Gastroesophageal sphincter (tissue), 4 donors: Measurements from ENCODE around the gene HOXA10. TPM values are rescaled to one million over a fixed set of nuclear protein-coding genes. Genes with fewer than 3 reads are reported as not detected.

ENCODE experiments used
- ATAC-seq: fragments of 150-250 bp; one replicate; pipeline ENCODE4 v1.9.1; 2016; ENCODE audit warnings: mild to moderate bottlenecking, moderate library complexity
- H3K27ac ChIP-seq, 4 donors: fragments of 200-600 bp; sonication (generic) in 3 of 4; 1 replicate in 3 of 4; 2 replicates in 1 of 4; pipeline ENCODE4 v1.5.1; 2016 to 2019
- H3K27me3 ChIP-seq: fragments of 200-600 bp; sonication (generic); one replicate; pipeline ENCODE4 v1.5.1; 2019
- H3K36me3 ChIP-seq, 2 donors: fragments of 200-600 bp; sonication (generic); one replicate each; pipeline ENCODE4 v1.5.1; 2019; ENCODE audit warnings: control low read depth in 1 of 2
- H3K4me1 ChIP-seq, 3 donors: fragments of 200-600 bp; sonication (generic); 1 replicate in 2 of 3; 2 replicates in 1 of 3; pipeline ENCODE4 v1.5.1; 2016 to 2019; ENCODE audit warnings: control low read depth in 2 of 3
- H3K4me3 ChIP-seq, 2 donors: fragments of 200-600 bp; sonication (generic); one replicate each; pipeline ENCODE4 v1.5.1; 2019; ENCODE audit warnings: mild to moderate bottlenecking in 1 of 2, moderate library complexity in 1 of 2
- H3K9me3 ChIP-seq, 3 donors: fragments of 200-600 bp; sonication (generic); one replicate each; pipeline ENCODE4 v1.5.1; 2017 to 2019; ENCODE audit warnings: control low read depth in 2 of 3
- EP300 ChIP-seq: sonication (generic); formaldehyde crosslinking; IDR thresholded peaks from one replicate; pipeline ENCODE4 v1.6.1; 2017; ENCODE audit warnings: antibody characterized with exemption, mild to moderate bottlenecking
- POLR2A ChIP-seq, 2 donors: fragments of 450-650 bp; IDR thresholded peaks; one replicate each; pipeline ENCODE4 v1.6.1; 2017; ENCODE audit warnings: antibody characterized with exemption in 2 of 2, mild to moderate bottlenecking in 2 of 2, moderate library complexity in 1 of 2
- POLR2AphosphoS5 ChIP-seq: sonication (generic); formaldehyde crosslinking; IDR thresholded peaks from one replicate; pipeline ENCODE4 v1.6.1; 2017; ENCODE audit warnings: antibody characterized with exemption
- WGBS, 2 donors: methylation state at CpG; one replicate each; pipeline ENCODE4 v1.1.5; 2018; ENCODE audit warnings: low coverage in 1 of 2; 5-methylcytosine and 5-hydroxymethylcytosine counted together
- total RNA-seq, 4 donors: library from RNA; depleted of rRNA; stranded (reverse); fragments of >200 nt; gene quantifications; one replicate each; pipeline ENCODE4 v1.1.0, GENCODE V29; 2016
- TF ChIP-seq, protein P1 (sequence below), 4 experiments: fragments of 200-600 bp in 2 of 4; fragments of 450-650 bp in 2 of 4; sonication (generic) in 1 of 4; IDR thresholded peaks; one replicate each; pipeline ENCODE4 v1.5.1; 2017 to 2019; ENCODE audit warnings: antibody characterized with exemption in 4 of 4, mild to moderate bottlenecking in 2 of 4, moderate library complexity in 2 of 4

The HOXA10 gene
- total RNA-seq, 4 donors from 2014 or later: 0.67 TPM; not detected in 3

- peaks cover 0 to 3% (median 0%) of the 10 kb centered on the region in 3 donors for H3K9me3 ChIP-seq
- H3K4me3 ChIP-seq: peak within 1 kb of the TSS in 1 of 2 donors; percentile 36
- peaks cover 0 to 53% (median 28%) of the 10 kb centered on the region in 3 donors for H3K4me1 ChIP-seq
- TF ChIP-seq EP300 (no peak), POLR2A (IDR thresholded peaks at IDR 0.05) (no peak), POLR2AphosphoS5 (no peak)
- TF ChIP-seq, protein P1, sequence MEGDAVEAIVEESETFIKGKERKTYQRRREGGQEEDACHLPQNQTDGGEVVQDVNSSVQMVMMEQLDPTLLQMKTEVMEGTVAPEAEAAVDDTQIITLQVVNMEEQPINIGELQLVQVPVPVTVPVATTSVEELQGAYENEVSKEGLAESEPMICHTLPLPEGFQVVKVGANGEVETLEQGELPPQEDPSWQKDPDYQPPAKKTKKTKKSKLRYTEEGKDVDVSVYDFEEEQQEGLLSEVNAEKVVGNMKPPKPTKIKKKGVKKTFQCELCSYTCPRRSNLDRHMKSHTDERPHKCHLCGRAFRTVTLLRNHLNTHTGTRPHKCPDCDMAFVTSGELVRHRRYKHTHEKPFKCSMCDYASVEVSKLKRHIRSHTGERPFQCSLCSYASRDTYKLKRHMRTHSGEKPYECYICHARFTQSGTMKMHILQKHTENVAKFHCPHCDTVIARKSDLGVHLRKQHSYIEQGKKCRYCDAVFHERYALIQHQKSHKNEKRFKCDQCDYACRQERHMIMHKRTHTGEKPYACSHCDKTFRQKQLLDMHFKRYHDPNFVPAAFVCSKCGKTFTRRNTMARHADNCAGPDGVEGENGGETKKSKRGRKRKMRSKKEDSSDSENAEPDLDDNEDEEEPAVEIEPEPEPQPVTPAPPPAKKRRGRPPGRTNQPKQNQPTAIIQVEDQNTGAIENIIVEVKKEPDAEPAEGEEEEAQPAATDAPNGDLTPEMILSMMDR (IDR thresholded peaks at IDR 0.05): no peak
- H3K27me3 ChIP-seq: peaks cover 100% of the 10 kb centered on the region
- ATAC-seq: no peak
- whole genome bisulfite sequencing, 2 donors: 7 to 9% methylated on average over 15 to 20 of the region's 82 CpGs
- no peaks in the 10 kb centered on the region for H3K36me3 ChIP-seq
- H3K27ac ChIP-seq: no peak within 1 kb of the TSS
These were observed 8.8 kb downstream of the HOXA10 start, which contains the start of gene HOXA9 for GRCh38 chr7:27165089-27165995. HOXA9 (minus strand) TSS chr7:27165537; CDS start chr7:27165457, 80 bp downstream.

- WGBS, 2 donors: 8 to 12% methylated on average over 8 of the region's 47 CpGs
- no peak for ATAC-seq
- peaks cover 0 to 51% (median 23%) of the 10 kb centered on the region in 3 donors for H3K4me1 ChIP-seq
These were observed 9.6 kb downstream of the HOXA10 start for GRCh38 chr7:27164367-27165088.

DNA sequence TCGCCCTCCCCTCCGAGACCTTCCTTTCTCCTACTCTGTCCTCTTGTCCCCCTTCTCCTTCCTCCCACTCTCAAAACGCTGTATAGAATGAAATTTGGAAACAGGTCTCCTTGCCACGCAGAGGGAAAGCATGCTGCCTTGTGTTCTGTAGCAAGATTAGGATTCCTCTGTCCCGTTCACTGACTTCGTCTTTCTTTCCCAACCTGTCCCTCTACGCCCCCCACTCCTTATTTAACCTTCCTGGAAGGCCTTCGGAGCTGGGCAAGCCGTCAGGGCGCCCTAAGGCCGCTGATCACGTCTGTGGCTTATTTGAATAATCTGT lies 10.1 kb downstream of the HOXA10 start:
- H3K27me3 ChIP-seq: peaks cover 100% of the 10 kb centered on the region
- H3K9me3 ChIP-seq: peaks cover 0 to 3% (median 0%) of the 10 kb centered on the region in 3 donors
- TF ChIP-seq EP300 (no peak), POLR2AphosphoS5 (no peak), POLR2A (IDR thresholded peaks at IDR 0.05) (no peak)
- TF ChIP-seq, protein P1 (IDR thresholded peaks at IDR 0.05): no peak
- no peaks in the 10 kb centered on the region for H3K36me3 ChIP-seq
- WGBS, 2 donors: 44 to 47% methylated on average over 6 to 12 of the region's 12 CpGs
- peaks cover 0 to 47% (median 23%) of the 10 kb centered on the region in 3 donors for H3K4me1 ChIP-seq
- ATAC-seq: no peak
- peak overlapping the region in 1 of 2 donors; percentile 36 for H3K4me3 ChIP-seq
- H3K27ac ChIP-seq: no peak overlapping the region

More at GRCh38 chr7:27164367-27165088, 9.6 kb downstream of the HOXA10 start:
- Histone ChIP-seq H3K27ac (no peak overlapping the region), H3K27me3 (peaks cover 100% of the 10 kb centered on the region), H3K36me3 (no peaks in the 10 kb centered on the region), H3K9me3 (peaks cover 0 to 3% (median 0%) of the 10 kb centered on the region in 3 donors), H3K4me3 (peak overlapping the region in 1 of 2 donors; percentile 36)
- TF ChIP-seq POLR2AphosphoS5 (no peak), EP300 (no peak), POLR2A (IDR thresholded peaks at IDR 0.05) (no peak)
- TF ChIP-seq, protein P1 (IDR thresholded peaks at IDR 0.05): no peak

- H3K27ac ChIP-seq: no peak overlapping the region
- no peak overlapping the region for H3K4me3 ChIP-seq
- no peak for ATAC-seq
- H3K27me3 ChIP-seq: peaks cover 100% of the 10 kb centered on the region
- 68 to 69% methylated on average over 13 to 22 of the region's 24 CpGs for WGBS, 2 donors
- H3K36me3 ChIP-seq: no peaks in the 10 kb centered on the region
- H3K4me1 ChIP-seq: peaks cover 0 to 47% (median 23%) of the 10 kb centered on the region in 3 donors
- H3K9me3 ChIP-seq: peaks cover 0 to 3% (median 0%) of the 10 kb centered on the region in 3 donors
- TF ChIP-seq, protein P1 (IDR thresholded peaks at IDR 0.05): no peak
- TF ChIP-seq POLR2A (IDR thresholded peaks at IDR 0.05) (no peak), POLR2AphosphoS5 (no peak), EP300 (no peak)
These were observed 10.7 kb downstream of the HOXA10 start for GRCh38 chr7:27163288-27164044.
